SU-DHL-6 (cell line): ENCODE measurements around the gene ATG13.

ENCODE experiments used
- H2AFZ ChIP-seq: fragments of 200-600 bp; sonication (generic); 2 replicates; pipeline ENCODE4 v1.6.1; 2014; ENCODE audit warnings: low read depth, mild to moderate bottlenecking, moderate library complexity, mixed read lengths, antibody characterized with exemption, low read length; ENCODE audit not compliant: severe bottlenecking
- H3F3A ChIP-seq: fragments of 200-600 bp; shearing (Covaris generic); 2 replicates; pipeline ENCODE4 v1.6.0; 2016; ENCODE audit warnings: antibody characterized with exemption, mild to moderate bottlenecking; ENCODE audit not compliant: insufficient read depth
- H3K27ac ChIP-seq: fragments of 200-600 bp; sonication (generic); 2 replicates; pipeline ENCODE4 v1.5.1; 2016; ENCODE audit warnings: low read depth, mild to moderate bottlenecking, low read length, moderate library complexity, mixed read lengths
- H3K27me3 ChIP-seq: fragments of 200-600 bp; sonication (generic), shearing (Covaris generic); 2 replicates; pipeline ENCODE4 v1.6.0; 2014; ENCODE audit warnings: mild to moderate bottlenecking, low read length
- H3K36me3 ChIP-seq: fragments of 200-600 bp; sonication (generic); 2 replicates; pipeline ENCODE4 v1.6.1; 2014; ENCODE audit warnings: mild to moderate bottlenecking, low read length, mixed read lengths
- H3K4me2 ChIP-seq: fragments of 300-600, 200-600 bp; shearing (Covaris generic), sonication (generic); 2 replicates; pipeline ENCODE4 v1.6.0; 2014; ENCODE audit warnings: low read length, low read depth, mild to moderate bottlenecking; ENCODE audit not compliant: poor library complexity, severe bottlenecking
- H3K4me3 ChIP-seq: fragments of 200-600 bp; sonication (generic); 2 replicates; pipeline ENCODE4 v1.5.1; 2014; ENCODE audit warnings: antibody characterized with exemption, low read length, mild to moderate bottlenecking, mixed read lengths; ENCODE audit not compliant: insufficient read depth, poor library complexity, severe bottlenecking
- H3K79me2 ChIP-seq: fragments of 200-600 bp; sonication (generic); 2 replicates; pipeline ENCODE4 v1.6.1; 2014; ENCODE audit warnings: mild to moderate bottlenecking, low read length, moderate library complexity; ENCODE audit not compliant: insufficient read depth
- H3K9ac ChIP-seq: fragments of 200-600 bp; sonication (generic); 2 replicates; pipeline ENCODE4 v1.7.0; 2014; ENCODE audit warnings: mild to moderate bottlenecking, low read length
- H3K9me2 ChIP-seq: fragments of 200-600 bp; sonication (generic); replicated peaks from 2 replicates; pipeline ENCODE4 v1.6.1; 2014; ENCODE audit warnings: low read length; ENCODE audit not compliant: insufficient read depth
- H3K9me3 ChIP-seq: fragments of 200-600 bp; sonication (generic); 2 replicates; pipeline ENCODE4 v1.6.1; 2014; ENCODE audit warnings: low read length, mixed read lengths; ENCODE audit not compliant: insufficient read depth
- H4K20me1 ChIP-seq: fragments of 200-600 bp; sonication (generic); 2 replicates; pipeline ENCODE4 v1.6.1; 2014; ENCODE audit warnings: low read depth, mild to moderate bottlenecking, antibody characterized with exemption, low read length, moderate library complexity, mixed read lengths
- EZH2phosphoT487 ChIP-seq: fragments of 200-600 bp; sonication (generic), shearing (Covaris generic); conservative IDR thresholded peaks from 2 replicates; pipeline ENCODE4 v1.6.1; 2018; ENCODE audit warnings: mild to moderate bottlenecking, antibody characterized with exemption, low read length, moderate library complexity, mixed read lengths
- TF ChIP-seq, protein P1 (sequence below): fragments of 200-600 bp; sonication (generic); IDR thresholded peaks from one replicate; pipeline ENCODE4 v1.5.1; 2017; ENCODE audit warnings: antibody characterized with exemption, mild to moderate bottlenecking, low read length, moderate library complexity; ENCODE audit not compliant: insufficient read depth, poor library complexity, severe bottlenecking

The ATG13 gene

DNA sequence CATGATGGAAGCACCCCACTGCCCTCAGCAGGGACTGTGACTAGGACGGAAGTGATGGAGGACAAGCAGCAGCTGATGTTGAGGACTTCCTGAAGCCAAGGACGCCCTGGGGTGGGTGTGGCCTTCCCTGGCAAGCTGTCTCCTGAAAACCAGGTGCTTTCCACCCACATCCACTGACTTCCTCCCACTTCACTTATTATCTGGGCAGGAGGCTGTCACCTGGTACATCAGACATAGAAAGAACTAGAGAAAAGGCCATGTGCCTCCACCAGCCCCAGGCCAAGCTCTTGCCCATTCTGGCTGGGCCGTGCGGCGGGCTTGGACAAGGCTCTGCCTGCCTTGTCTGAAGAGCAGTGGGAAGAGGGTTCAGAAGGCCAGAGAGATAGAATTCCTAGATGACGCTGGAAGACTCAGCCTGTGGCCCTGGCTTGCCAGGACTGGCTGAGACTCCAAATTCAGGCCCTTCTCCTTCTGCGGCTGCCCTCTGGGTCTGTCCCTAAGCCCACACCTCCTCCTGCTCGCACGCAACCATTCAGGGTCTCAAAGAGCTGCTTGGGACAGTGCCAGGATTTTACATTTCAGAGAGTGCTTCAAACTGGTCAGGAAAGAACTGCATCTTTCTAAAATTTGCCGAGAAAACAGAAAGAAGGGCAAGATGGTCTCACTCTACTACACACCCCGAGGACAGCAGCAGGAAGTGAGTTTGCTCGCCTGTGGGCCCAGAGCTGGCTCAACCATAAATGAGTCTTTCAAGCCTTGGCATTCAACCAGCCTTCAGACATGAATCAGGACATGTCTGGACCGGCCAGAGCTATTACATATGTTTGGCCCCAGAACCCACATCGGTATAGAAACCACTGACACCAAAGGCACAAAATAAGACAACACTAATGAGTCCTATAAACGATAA is 69.8 kb downstream of the ATG13 start:
- H3F3A ChIP-seq, result no peaks in the 10 kb centered on the region
- TF ChIP-seq, protein P1, sequence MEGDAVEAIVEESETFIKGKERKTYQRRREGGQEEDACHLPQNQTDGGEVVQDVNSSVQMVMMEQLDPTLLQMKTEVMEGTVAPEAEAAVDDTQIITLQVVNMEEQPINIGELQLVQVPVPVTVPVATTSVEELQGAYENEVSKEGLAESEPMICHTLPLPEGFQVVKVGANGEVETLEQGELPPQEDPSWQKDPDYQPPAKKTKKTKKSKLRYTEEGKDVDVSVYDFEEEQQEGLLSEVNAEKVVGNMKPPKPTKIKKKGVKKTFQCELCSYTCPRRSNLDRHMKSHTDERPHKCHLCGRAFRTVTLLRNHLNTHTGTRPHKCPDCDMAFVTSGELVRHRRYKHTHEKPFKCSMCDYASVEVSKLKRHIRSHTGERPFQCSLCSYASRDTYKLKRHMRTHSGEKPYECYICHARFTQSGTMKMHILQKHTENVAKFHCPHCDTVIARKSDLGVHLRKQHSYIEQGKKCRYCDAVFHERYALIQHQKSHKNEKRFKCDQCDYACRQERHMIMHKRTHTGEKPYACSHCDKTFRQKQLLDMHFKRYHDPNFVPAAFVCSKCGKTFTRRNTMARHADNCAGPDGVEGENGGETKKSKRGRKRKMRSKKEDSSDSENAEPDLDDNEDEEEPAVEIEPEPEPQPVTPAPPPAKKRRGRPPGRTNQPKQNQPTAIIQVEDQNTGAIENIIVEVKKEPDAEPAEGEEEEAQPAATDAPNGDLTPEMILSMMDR, result no peak
- TF ChIP-seq EZH2phosphoT487, result no peak
- H2AFZ ChIP-seq, result no peak overlapping the region
- H3K79me2 ChIP-seq, result no peaks in the 10 kb centered on the region
- H3K9me2 ChIP-seq, result no peaks in the 10 kb centered on the region
- no peaks in the 10 kb centered on the region for H3K36me3 ChIP-seq
- H3K4me3 ChIP-seq, result no peak overlapping the region
- no peak overlapping the region for H3K9ac ChIP-seq
- no peaks in the 10 kb centered on the region for H3K27me3 ChIP-seq
- no peak overlapping the region for H3K4me2 ChIP-seq
- H3K9me3 ChIP-seq, result no peaks in the 10 kb centered on the region
- H4K20me1 ChIP-seq, result no peaks in the 10 kb centered on the region
- no peak overlapping the region for H3K27ac ChIP-seq

- Histone ChIP-seq H3K9me2 (no peaks in the 10 kb centered on the region), H3K9me3 (no peaks in the 10 kb centered on the region), H3K27ac (no peak overlapping the region), H3K4me3 (no peak overlapping the region), H3K79me2 (no peaks in the 10 kb centered on the region), H4K20me1 (no peaks in the 10 kb centered on the region), H3K36me3 (no peaks in the 10 kb centered on the region), H3F3A (no peaks in the 10 kb centered on the region), H3K27me3 (no peaks in the 10 kb centered on the region), H3K4me2 (no peak overlapping the region), H2AFZ (no peak overlapping the region), H3K9ac (no peak overlapping the region)
- TF ChIP-seq, protein P1, result no peak
Observed at GRCh38 chr11:46690702-46691101, 73.3 kb downstream of the ATG13 start.

GRCh38 chr11:46692450-46692849 is 75.1 kb downstream of the ATG13 start:
- Histone ChIP-seq H4K20me1 (no peaks in the 10 kb centered on the region), H3K79me2 (no peaks in the 10 kb centered on the region), H3F3A (no peaks in the 10 kb centered on the region), H3K27ac (no peak overlapping the region), H2AFZ (no peak overlapping the region), H3K9ac (no peak overlapping the region), H3K4me2 (no peak overlapping the region), H3K36me3 (no peaks in the 10 kb centered on the region), H3K4me3 (no peak overlapping the region), H3K9me3 (no peaks in the 10 kb centered on the region), H3K9me2 (no peaks in the 10 kb centered on the region), H3K27me3 (no peaks in the 10 kb centered on the region)
- TF ChIP-seq EZH2phosphoT487, result no peak
- TF ChIP-seq, protein P1, result no peak
